Dendritic cell treated with granulocyte-macrophage colony-stimulating factor and Interleukin-4, amounts not matched to agents 40 ng/mL and 50 ng/mL, for 4 days (primary cell): ENCODE results near the gene ANKRD30A.
"Not testable (repeated sequence)": the region's sequence is repeated elsewhere in the genome, so short reads cannot be mapped to it uniquely, and the experiment has no call there.

Experiments
- H3K27ac Mint-ChIP-seq: one replicate; pipeline ENCODE4 v1.8.0; 2022; ENCODE audit warnings: mild to moderate bottlenecking, mixed read lengths
- H3K27me3 Mint-ChIP-seq: one replicate; pipeline ENCODE4 v1.8.0; 2022; ENCODE audit warnings: mild to moderate bottlenecking, mixed read lengths
- H3K36me3 Mint-ChIP-seq: one replicate; pipeline ENCODE4 v1.8.0; 2022; ENCODE audit warnings: low read depth, mixed read lengths
- H3K4me1 Mint-ChIP-seq: one replicate; pipeline ENCODE4 v1.8.0; 2022; ENCODE audit warnings: low read depth, mixed read lengths
- H3K4me3 Mint-ChIP-seq: one replicate; pipeline ENCODE4 v1.8.0; 2022; ENCODE audit warnings: mild to moderate bottlenecking, moderate library complexity, mixed read lengths
- H3K9me3 Mint-ChIP-seq: one replicate; pipeline ENCODE4 v1.8.0; 2022; ENCODE audit warnings: mixed read lengths
- intact Hi-C: fragments of 100-400 bp; cut with micrococcal nuclease; formaldehyde crosslinking; loops from one replicate; pipeline ENCODE4 v1.15.0; 2022

ANKRD30A gene

GRCh38 chr10:37125191-37125732 lies at the start of gene ANKRD30A:
Gene ANKRD30A (plus strand): TSS chr10:37125598. CDS start chr10:37125788, 190 bp downstream.
- Mint-ChIP-seq H3K4me3 (no peak within 1 kb of the TSS), H3K27me3 (no peaks in the 10 kb centered on the region), H3K27ac (no peak within 1 kb of the TSS), H3K36me3 (no peaks in the 10 kb centered on the region), H3K4me1 (no peaks in the 10 kb centered on the region), H3K9me3 (peaks cover 35% of the 10 kb centered on the region)
- intact Hi-C loops: no loop called here

- H3K27ac Mint-ChIP-seq, H3K36me3 Mint-ChIP-seq, intact Hi-C loops, H3K4me1 Mint-ChIP-seq, H3K4me3 Mint-ChIP-seq, H3K27me3 Mint-ChIP-seq: not testable (repeated sequence)
- peaks cover 36% of the 10 kb centered on the region for H3K9me3 Mint-ChIP-seq
Measured at GRCh38 chr10:37076083-37076482, 49.3 kb upstream of the ANKRD30A start.

- peaks cover 68% of the 10 kb centered on the region for H3K9me3 Mint-ChIP-seq
- intact Hi-C loops: no loop called here
Measured at GRCh38 chr10:37095792-37096573, 29.4 kb upstream of the ANKRD30A start.

GRCh38 chr10:37101261-37101660 lies 24.1 kb upstream of the ANKRD30A start:
- Mint-ChIP-seq H3K4me3 (no peak overlapping the region), H3K9me3 (peaks cover 60% of the 10 kb centered on the region), H3K27me3 (no peaks in the 10 kb centered on the region), H3K4me1 (no peaks in the 10 kb centered on the region), H3K27ac (no peak overlapping the region), H3K36me3 (no peaks in the 10 kb centered on the region)
- intact Hi-C loops: no loop called here

More at GRCh38 chr10:37095792-37096573, 29.4 kb upstream of the ANKRD30A start:
- H3K4me3 Mint-ChIP-seq: no peak overlapping the region
- no peak overlapping the region for H3K27ac Mint-ChIP-seq
- no peaks in the 10 kb centered on the region for H3K27me3 Mint-ChIP-seq
- no peaks in the 10 kb centered on the region for H3K36me3 Mint-ChIP-seq
- no peaks in the 10 kb centered on the region for H3K4me1 Mint-ChIP-seq

- Mint-ChIP-seq H3K9me3 (peaks cover 44% of the 10 kb centered on the region), H3K27ac (no peak overlapping the region), H3K4me1 (no peaks in the 10 kb centered on the region), H3K27me3 (no peaks in the 10 kb centered on the region), H3K4me3 (no peak overlapping the region), H3K36me3 (no peaks in the 10 kb centered on the region)
- intact Hi-C loops: no loop called here
Measured at GRCh38 chr10:37109000-37109399, 16.4 kb upstream of the ANKRD30A start.

GRCh38 chr10:37124532-37124931 lies 866 bp upstream of the ANKRD30A start:
- no peaks in the 10 kb centered on the region for H3K27me3 Mint-ChIP-seq
- no peaks in the 10 kb centered on the region for H3K36me3 Mint-ChIP-seq
- H3K9me3 Mint-ChIP-seq: peaks cover 41% of the 10 kb centered on the region
- no peaks in the 10 kb centered on the region for H3K4me1 Mint-ChIP-seq
- intact Hi-C loops: no loop called here
- no peak overlapping the region for H3K4me3 Mint-ChIP-seq
- no peak overlapping the region for H3K27ac Mint-ChIP-seq

GRCh38 chr10:37125921-37126320 lies 523 bp downstream of the ANKRD30A start:
- Mint-ChIP-seq H3K27me3 (no peaks in the 10 kb centered on the region), H3K9me3 (peaks cover 33% of the 10 kb centered on the region), H3K36me3 (no peaks in the 10 kb centered on the region), H3K27ac (no peak overlapping the region), H3K4me1 (no peaks in the 10 kb centered on the region), H3K4me3 (no peak overlapping the region)
- intact Hi-C loops: no loop called here

GRCh38 chr10:37146443-37146842 lies 21.0 kb downstream of the ANKRD30A start:
- H3K9me3 Mint-ChIP-seq: peaks cover 17% of the 10 kb centered on the region
- H3K4me1 Mint-ChIP-seq: no peaks in the 10 kb centered on the region
- no peaks in the 10 kb centered on the region for H3K36me3 Mint-ChIP-seq
- H3K4me3 Mint-ChIP-seq: no peak overlapping the region
- no peak overlapping the region for H3K27ac Mint-ChIP-seq
- intact Hi-C loops: no loop called here
- no peaks in the 10 kb centered on the region for H3K27me3 Mint-ChIP-seq

GRCh38 chr10:37162430-37162829 lies 37.0 kb downstream of the ANKRD30A start:
- intact Hi-C loops: not testable (repeated sequence)
- H3K9me3 Mint-ChIP-seq: peaks cover 18% of the 10 kb centered on the region

GRCh38 chr10:37171945-37172344 lies 46.5 kb downstream of the ANKRD30A start:
- H3K4me3 Mint-ChIP-seq, H3K27me3 Mint-ChIP-seq, H3K4me1 Mint-ChIP-seq, H3K9me3 Mint-ChIP-seq, H3K27ac Mint-ChIP-seq, intact Hi-C loops, H3K36me3 Mint-ChIP-seq: not testable (repeated sequence)

More at GRCh38 chr10:37162430-37162829, 37.0 kb downstream of the ANKRD30A start:
- not testable (repeated sequence) for H3K27ac Mint-ChIP-seq, H3K4me1 Mint-ChIP-seq, H3K4me3 Mint-ChIP-seq, H3K36me3 Mint-ChIP-seq, H3K27me3 Mint-ChIP-seq

- H3K27me3 Mint-ChIP-seq, H3K4me1 Mint-ChIP-seq, H3K27ac Mint-ChIP-seq, H3K4me3 Mint-ChIP-seq, H3K36me3 Mint-ChIP-seq, intact Hi-C loops: not testable (repeated sequence)
- peaks cover 15% of the 10 kb centered on the region for H3K9me3 Mint-ChIP-seq
Measured at GRCh38 chr10:37178296-37178695, 52.9 kb downstream of the ANKRD30A start.

- H3K4me1 Mint-ChIP-seq, H3K27me3 Mint-ChIP-seq, H3K27ac Mint-ChIP-seq, H3K4me3 Mint-ChIP-seq, H3K36me3 Mint-ChIP-seq, intact Hi-C loops: not testable (repeated sequence)
- peaks cover 12% of the 10 kb centered on the region for H3K9me3 Mint-ChIP-seq
Measured at GRCh38 chr10:37182719-37183118, 57.3 kb downstream of the ANKRD30A start.

- intact Hi-C loops: no loop called here
- Mint-ChIP-seq H3K9me3 (peaks cover 48% of the 10 kb centered on the region), H3K27me3 (no peaks in the 10 kb centered on the region), H3K27ac (no peak overlapping the region), H3K4me1 (no peaks in the 10 kb centered on the region), H3K36me3 (no peaks in the 10 kb centered on the region), H3K4me3 (no peak overlapping the region)
Measured at GRCh38 chr10:37206132-37206531, 80.7 kb downstream of the ANKRD30A start.

GRCh38 chr10:37220866-37221265 lies 95.5 kb downstream of the ANKRD30A start:
- H3K4me3 Mint-ChIP-seq: no peak overlapping the region
- no peaks in the 10 kb centered on the region for H3K36me3 Mint-ChIP-seq
- no peaks in the 10 kb centered on the region for H3K4me1 Mint-ChIP-seq
- peaks cover 18% of the 10 kb centered on the region for H3K9me3 Mint-ChIP-seq
- intact Hi-C loops: no loop called here
- no peaks in the 10 kb centered on the region for H3K27me3 Mint-ChIP-seq
- no peak overlapping the region for H3K27ac Mint-ChIP-seq

- Mint-ChIP-seq H3K27ac (no peak overlapping the region), H3K9me3 (peaks cover 15% of the 10 kb centered on the region), H3K27me3 (no peaks in the 10 kb centered on the region), H3K4me3 (no peak overlapping the region), H3K4me1 (no peaks in the 10 kb centered on the region), H3K36me3 (no peaks in the 10 kb centered on the region)
- intact Hi-C loops: no loop called here
Measured at GRCh38 chr10:37222046-37222445, 96.6 kb downstream of the ANKRD30A start.
